ENCODE results near the gene HOXA3.

GRCh38 chr7:27168265-27168947 is 16.0 kb upstream of the HOXA3 start:
- TF ChIP-seq CTCF (conservative IDR thresholded peaks at IDR 0.05 in 1 of 2, IDR thresholded peaks at IDR 0.05 in 1 of 2; ENCODE audit: low read depth in 1 of 2, low read length in 2 of 2) (no peak), EZH2 (IDR thresholded peaks at IDR 0.05; ENCODE audit: low read length, missing control alignments) (no peak)

All from fibroblast of lung (primary cell).